NB4 (cell line): ENCODE data around the gene HEXIM1.

Experiments used
- CTCF ChIP-seq: IDR thresholded peaks from one replicate; pipeline ENCODE4 v1.5.1; 2012; ENCODE audit warnings: low read depth, low read length
- MAX ChIP-seq: IDR thresholded peaks from 2 replicates; pipeline ENCODE4 v1.6.1; 2011; ENCODE audit warnings: low read depth, low read length
- MYC ChIP-seq: IDR thresholded peaks from 2 replicates; pipeline ENCODE4 v1.6.1; 2011; ENCODE audit warnings: low read depth, low read length
- POLR2A ChIP-seq: IDR thresholded peaks from 2 replicates; pipeline ENCODE4 v1.6.1; 2011; ENCODE audit warnings: mild to moderate bottlenecking; ENCODE audit not compliant: insufficient read length; ENCODE audit errors: extremely low read depth

- TF ChIP-seq CTCF, result no peak
- TF ChIP-seq POLR2A, result no peak
- TF ChIP-seq MAX, result no peak
- TF ChIP-seq MYC, result no peak
Measured at GRCh38 chr17:45127548-45128300, 20.6 kb upstream of the HEXIM1 start.
